ENCODE results near the gene WDPCP. TPM values are rescaled to one million over a fixed set of nuclear protein-coding genes. Genes with fewer than 3 reads are reported as not detected.
"Not testable (repeated sequence)": the region's sequence is repeated elsewhere in the genome, so short reads cannot be mapped to it uniquely, and the experiment has no call there.

WDPCP gene
- total RNA-seq, 1 donor from 2014 or later = 16.0 TPM

- DNase-seq = no peak
- intact Hi-C loops (cut with micrococcal nuclease) = no loop called here
- ATAC-seq = no peak
These were observed 395.9 kb downstream of the WDPCP start for GRCh38 chr2:63192169-63192888.

GRCh38 chr2:63189026-63189425 lies 399.3 kb downstream of the WDPCP start:
- intact Hi-C loops (cut with micrococcal nuclease) = no loop called here

GRCh38 chr2:63186331-63186730 lies 401.9 kb downstream of the WDPCP start:
- DNase-seq (no peak), ATAC-seq (no peak)
- intact Hi-C loops (cut with micrococcal nuclease) = no loop called here

More at GRCh38 chr2:63189026-63189425, 399.3 kb downstream of the WDPCP start:
- no peak for ATAC-seq
- no peak for DNase-seq

GRCh38 chr2:63163161-63163820 lies 425.0 kb downstream of the WDPCP start:
- intact Hi-C loops (cut with micrococcal nuclease) = no loop called here
- no peak for ATAC-seq
- DNase-seq = no peak

- no peak for ATAC-seq
- intact Hi-C loops (cut with micrococcal nuclease) = no loop called here
- DNase-seq = no peak
These were observed 429.0 kb downstream of the WDPCP start for GRCh38 chr2:63159262-63159661.

GRCh38 chr2:63136683-63137082 lies 451.6 kb downstream of the WDPCP start:
- DNase-seq; intact Hi-C loops (cut with micrococcal nuclease): not testable (repeated sequence)

GRCh38 chr2:63132020-63132419 lies 456.3 kb downstream of the WDPCP start:
- no peak for ATAC-seq

More at GRCh38 chr2:63136683-63137082, 451.6 kb downstream of the WDPCP start:
- ATAC-seq = not testable (repeated sequence)

GRCh38 chr2:63131196-63131595 lies 457.1 kb downstream of the WDPCP start:
- intact Hi-C loops (cut with micrococcal nuclease) = no loop called here
- DNase-seq = no peak
- ATAC-seq = no peak

More at GRCh38 chr2:63132020-63132419, 456.3 kb downstream of the WDPCP start:
- no peak for DNase-seq
- intact Hi-C loops (cut with micrococcal nuclease) = no loop called here

- no peak for ATAC-seq
- DNase-seq = no peak
- intact Hi-C loops (cut with micrococcal nuclease) = no loop called here
These were observed 460.7 kb downstream of the WDPCP start for GRCh38 chr2:63127594-63127993.

GRCh38 chr2:63124850-63125249 lies 463.4 kb downstream of the WDPCP start:
- DNase-seq (no peak), ATAC-seq (no peak)
- intact Hi-C loops (cut with micrococcal nuclease) = no loop called here

GRCh38 chr2:63124218-63124617 lies 464.1 kb downstream of the WDPCP start:
- intact Hi-C loops (cut with micrococcal nuclease) = no loop called here
- ATAC-seq = no peak
- DNase-seq = no peak

- DNase-seq = no peak
- no peak for ATAC-seq
- intact Hi-C loops (cut with micrococcal nuclease) = no loop called here
These were observed 465.4 kb downstream of the WDPCP start for GRCh38 chr2:63122921-63123320.

- ATAC-seq (no peak), DNase-seq (no peak)
- intact Hi-C loops (cut with micrococcal nuclease) = no loop called here
These were observed 467.0 kb downstream of the WDPCP start for GRCh38 chr2:63121055-63121834.

GRCh38 chr2:63118821-63119220 lies 469.5 kb downstream of the WDPCP start:
- intact Hi-C loops (cut with micrococcal nuclease) = no loop called here

GRCh38 chr2:63104482-63104881 lies 483.8 kb downstream of the WDPCP start:
- no peak for DNase-seq
- intact Hi-C loops (cut with micrococcal nuclease) = no loop called here
- ATAC-seq = no peak

More at GRCh38 chr2:63118821-63119220, 469.5 kb downstream of the WDPCP start:
- DNase-seq (no peak), ATAC-seq (no peak)

GRCh38 chr2:63101954-63102353 lies 486.3 kb downstream of the WDPCP start:
- DNase-seq = no peak
- intact Hi-C loops (cut with micrococcal nuclease) = no loop called here

GRCh38 chr2:63099032-63099431 lies 489.2 kb downstream of the WDPCP start:
- DNase-seq (no peak), ATAC-seq (no peak)
- intact Hi-C loops (cut with micrococcal nuclease) = no loop called here

More at GRCh38 chr2:63101954-63102353, 486.3 kb downstream of the WDPCP start:
- no peak for ATAC-seq

GRCh38 chr2:63096491-63096890 lies 491.8 kb downstream of the WDPCP start:
- ATAC-seq (no peak), DNase-seq (no peak)
- intact Hi-C loops (cut with micrococcal nuclease) = no loop called here

GRCh38 chr2:63093502-63093901 lies 494.8 kb downstream of the WDPCP start:
- no peak for ATAC-seq
- intact Hi-C loops (cut with micrococcal nuclease) = no loop called here
- DNase-seq = no peak

- ATAC-seq = no peak
- no peak for DNase-seq
- intact Hi-C loops (cut with micrococcal nuclease) = no loop called here
These were observed 495.4 kb downstream of the WDPCP start for GRCh38 chr2:63092857-63093256.
